ENCODE results near the gene GAK. TPM values are rescaled to one million over a fixed set of nuclear protein-coding genes. Genes with fewer than 3 reads are reported as not detected.

The GAK gene
- total and polyA plus RNA-seq, 2 of the 4 experiments (the other 2 are of a cell fraction): 45.1 to 133 TPM

DNA sequence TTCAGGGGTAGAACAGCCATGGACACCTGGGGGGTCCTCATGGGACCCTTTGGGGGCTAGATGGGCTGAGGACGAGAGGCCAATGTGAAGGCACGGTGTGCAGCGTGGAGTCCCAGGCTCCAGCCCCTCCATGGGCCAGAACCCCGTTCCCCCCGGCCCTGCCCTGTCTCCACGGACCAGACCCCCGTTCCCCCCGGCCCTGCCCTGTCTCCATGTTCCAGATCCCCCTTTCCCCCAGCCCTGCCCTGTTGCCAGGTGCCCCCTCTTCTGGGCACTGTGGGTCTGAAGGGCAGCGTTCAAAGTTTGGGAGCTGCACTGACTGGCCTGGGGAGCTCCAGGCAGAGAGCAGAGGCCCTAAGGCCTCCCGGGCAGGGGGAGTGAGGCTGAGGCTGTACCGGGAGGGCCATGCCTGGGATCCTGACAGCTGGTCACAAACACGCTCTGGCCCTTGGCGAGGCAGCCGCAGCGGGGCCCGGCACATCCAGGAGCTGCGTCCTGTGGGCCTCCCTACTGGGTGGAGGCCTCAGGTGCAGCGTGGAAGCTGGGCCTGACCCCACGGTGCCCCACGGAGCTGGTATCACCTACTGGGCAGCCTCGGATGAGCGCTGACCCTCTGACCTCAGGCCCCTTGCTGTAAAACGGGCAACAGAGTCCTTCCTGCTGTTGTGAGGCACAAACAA lies 32.4 kb upstream of the GAK start:
- in situ Hi-C loops (cut with MboI; ENCODE audit: low sequenced_read_pairs) (no loop called here), dilution Hi-C loops (cut with HindIII; ENCODE audit: low sequenced_read_pairs, unreplicated experiment) (no loop called here), intact Hi-C loops (cut with micrococcal nuclease) (no loop called here)
- Histone ChIP-seq H3K56ac (ENCODE audit: extremely low read depth, insufficient read depth, low read length) (no peak overlapping the region), H3K27ac (ENCODE audit: insufficient read depth, low read length) (no peak overlapping the region), H3K4ac (ENCODE audit: low read depth, low read length) (no peak overlapping the region), H4K5ac (ENCODE audit: low read depth, low read length) (no peak overlapping the region), H3K36me3 (ENCODE audit: control insufficient read depth, insufficient read depth, low read length) (peaks cover 54% of the 10 kb centered on the region), H2BK5ac (ENCODE audit: low read depth, low read length, poor library complexity, severe bottlenecking) (no peak overlapping the region), H3K9me3 (ENCODE audit: control insufficient read depth, insufficient read depth, low read length) (no peaks in the 10 kb centered on the region), H3K14ac (replicated peaks; ENCODE audit: low read depth, low read length) (no peak overlapping the region), H3K4me1 (ENCODE audit: control insufficient read depth, insufficient read depth, low read length) (no peaks in the 10 kb centered on the region), H3K9ac (ENCODE audit: low read depth, low read length) (no peak overlapping the region), H2AFZ (replicated peaks; ENCODE audit: low read length, poor library complexity) (no peak overlapping the region), H2BK120ac (ENCODE audit: low read depth, low read length) (no peak overlapping the region), H3K9me1 (ENCODE audit: insufficient read depth, low read length) (no peaks in the 10 kb centered on the region), H2AK5ac (ENCODE audit: low read depth, low read length) (no peak overlapping the region), H2BK15ac (ENCODE audit: low read depth, low read length) (no peak overlapping the region), H3K18ac (ENCODE audit: low read depth, low read length) (no peak overlapping the region), H2AK9ac (replicated peaks; ENCODE audit: low read depth, low read length, poor library complexity) (no peak overlapping the region), H2BK20ac (ENCODE audit: low read depth, low read length) (no peak overlapping the region), H3K27me3 (ENCODE audit: control insufficient read depth, insufficient read depth, low read length) (no peaks in the 10 kb centered on the region), H3K4me3 (ENCODE audit: insufficient read depth, low read depth, low read length) (no peak overlapping the region), H4K8ac (ENCODE audit: low read depth in 2 of 2, low read length in 2 of 2) (no peak overlapping the region), H4K20me1 (ENCODE audit: insufficient read depth, low read length) (no peaks in the 10 kb centered on the region; the same call in none of the 2 replicates), H3K23ac (ENCODE audit: low read depth, low read length) (no peak overlapping the region), H3K79me1 (ENCODE audit: low read depth in 1 of 2, low read length in 2 of 2) (no peaks in the 10 kb centered on the region), H3K4me2 (ENCODE audit: low read depth, low read length) (no peak overlapping the region), H4K91ac (ENCODE audit: insufficient read depth, low read depth, low read length) (no peak overlapping the region)
- BruUV-seq (replicated peaks): no TSS peak
- ChIA-PET CTCF (no interaction called here), POLR2A (ENCODE audit: unreplicated experiment) (no interaction called here)
- 93% methylated on average over 11 of the region's 23 CpGs; no CpG with 5 or more reads in 1 of the 2 experiments for WGBS, 2 experiments (ENCODE audit: extremely low coverage in 2 of 2, insufficient read length in 1 of 2)
- ATAC-seq (ENCODE audit: low read depth) (no peak), DNase-seq (no peak)
- TF ChIP-seq RAD21 (IDR thresholded peaks at IDR 0.05; ENCODE audit: low read length) (no peak), CEBPB (IDR thresholded peaks at IDR 0.05; ENCODE audit: low read depth, low read length) (no peak), MXI1 (IDR thresholded peaks at IDR 0.05; ENCODE audit: borderline replicate concordance, low read depth, low read length) (no peak), POLR2A (IDR thresholded peaks at IDR 0.05; ENCODE audit: low read depth, low read length) (no peak), RCOR1 (IDR thresholded peaks at IDR 0.05; ENCODE audit: insufficient replicate concordance, low read length) (no peak), CHD1 (IDR thresholded peaks at IDR 0.05; ENCODE audit: low read depth, low read length) (no peak), SMC3 (IDR thresholded peaks at IDR 0.05; ENCODE audit: low read depth, low read length) (no peak), NFE2L2 (IDR thresholded peaks at IDR 0.05; ENCODE audit: low read depth, low read length) (no peak), FOS (IDR thresholded peaks at IDR 0.05; ENCODE audit: low read depth, low read length) (no peak), MAZ (IDR thresholded peaks at IDR 0.05; ENCODE audit: borderline replicate concordance, low read depth, low read length) (no peak), RFX5 (IDR thresholded peaks at IDR 0.05; ENCODE audit: low read depth, low read length) (no peak)
- TF ChIP-seq, protein P1, sequence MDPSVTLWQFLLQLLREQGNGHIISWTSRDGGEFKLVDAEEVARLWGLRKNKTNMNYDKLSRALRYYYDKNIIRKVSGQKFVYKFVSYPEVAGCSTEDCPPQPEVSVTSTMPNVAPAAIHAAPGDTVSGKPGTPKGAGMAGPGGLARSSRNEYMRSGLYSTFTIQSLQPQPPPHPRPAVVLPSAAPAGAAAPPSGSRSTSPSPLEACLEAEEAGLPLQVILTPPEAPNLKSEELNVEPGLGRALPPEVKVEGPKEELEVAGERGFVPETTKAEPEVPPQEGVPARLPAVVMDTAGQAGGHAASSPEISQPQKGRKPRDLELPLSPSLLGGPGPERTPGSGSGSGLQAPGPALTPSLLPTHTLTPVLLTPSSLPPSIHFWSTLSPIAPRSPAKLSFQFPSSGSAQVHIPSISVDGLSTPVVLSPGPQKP (IDR thresholded peaks at IDR 0.05; ENCODE audit: borderline replicate concordance, low read depth, low read length): no peak
- TF ChIP-seq, protein P2, sequence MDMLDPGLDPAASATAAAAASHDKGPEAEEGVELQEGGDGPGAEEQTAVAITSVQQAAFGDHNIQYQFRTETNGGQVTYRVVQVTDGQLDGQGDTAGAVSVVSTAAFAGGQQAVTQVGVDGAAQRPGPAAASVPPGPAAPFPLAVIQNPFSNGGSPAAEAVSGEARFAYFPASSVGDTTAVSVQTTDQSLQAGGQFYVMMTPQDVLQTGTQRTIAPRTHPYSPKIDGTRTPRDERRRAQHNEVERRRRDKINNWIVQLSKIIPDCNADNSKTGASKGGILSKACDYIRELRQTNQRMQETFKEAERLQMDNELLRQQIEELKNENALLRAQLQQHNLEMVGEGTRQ (IDR thresholded peaks at IDR 0.05; ENCODE audit: low read depth, low read length): no peak
- TF ChIP-seq, protein P3, sequence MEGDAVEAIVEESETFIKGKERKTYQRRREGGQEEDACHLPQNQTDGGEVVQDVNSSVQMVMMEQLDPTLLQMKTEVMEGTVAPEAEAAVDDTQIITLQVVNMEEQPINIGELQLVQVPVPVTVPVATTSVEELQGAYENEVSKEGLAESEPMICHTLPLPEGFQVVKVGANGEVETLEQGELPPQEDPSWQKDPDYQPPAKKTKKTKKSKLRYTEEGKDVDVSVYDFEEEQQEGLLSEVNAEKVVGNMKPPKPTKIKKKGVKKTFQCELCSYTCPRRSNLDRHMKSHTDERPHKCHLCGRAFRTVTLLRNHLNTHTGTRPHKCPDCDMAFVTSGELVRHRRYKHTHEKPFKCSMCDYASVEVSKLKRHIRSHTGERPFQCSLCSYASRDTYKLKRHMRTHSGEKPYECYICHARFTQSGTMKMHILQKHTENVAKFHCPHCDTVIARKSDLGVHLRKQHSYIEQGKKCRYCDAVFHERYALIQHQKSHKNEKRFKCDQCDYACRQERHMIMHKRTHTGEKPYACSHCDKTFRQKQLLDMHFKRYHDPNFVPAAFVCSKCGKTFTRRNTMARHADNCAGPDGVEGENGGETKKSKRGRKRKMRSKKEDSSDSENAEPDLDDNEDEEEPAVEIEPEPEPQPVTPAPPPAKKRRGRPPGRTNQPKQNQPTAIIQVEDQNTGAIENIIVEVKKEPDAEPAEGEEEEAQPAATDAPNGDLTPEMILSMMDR (conservative IDR thresholded peaks at IDR 0.05; ENCODE audit: low read depth, low read length): no peak

Data from IMR-90 (cell line).